Uterus (tissue), 4 donors: ENCODE data around the gene ARL3. TPM values are rescaled to one million over a fixed set of nuclear protein-coding genes. Genes with fewer than 3 reads are reported as not detected.

ENCODE experiments used
- DNase-seq, 2 donors: peaks; one replicate each; pipeline ENCODE4 v3.0.0-alpha.2; 2019 to 2020
- H3K27ac ChIP-seq, 2 donors: fragments of 200-600 bp; sonication (generic); 1 replicate in 1 of 2; 2 replicates in 1 of 2; pipeline ENCODE4 v1.5.1; 2016 to 2018
- H3K27me3 ChIP-seq, 2 donors: fragments of 200-600 bp; sonication (generic); one replicate each; pipeline ENCODE4 v1.5.1; 2018 to 2019; ENCODE audit warnings: control low read depth in 1 of 2
- H3K36me3 ChIP-seq, 2 donors: fragments of 200-600 bp; sonication (generic); one replicate each; pipeline ENCODE4 v1.5.1; 2019; ENCODE audit warnings: control low read depth in 1 of 2
- H3K4me1 ChIP-seq, 2 donors: fragments of 200-600 bp; sonication (generic); one replicate each; pipeline ENCODE4 v1.5.1; 2018 to 2019; ENCODE audit warnings: control low read depth in 1 of 2
- H3K4me3 ChIP-seq, 2 donors: fragments of 200-600 bp; sonication (generic); 1 replicate in 1 of 2; 2 replicates in 1 of 2; pipeline ENCODE4 v1.5.1; 2018 to 2019; ENCODE audit warnings: mild to moderate bottlenecking in 1 of 2
- H3K9me3 ChIP-seq, 2 donors: fragments of 200-600 bp; sonication (generic); one replicate each; pipeline ENCODE4 v1.5.1; 2019; ENCODE audit warnings: control low read depth in 1 of 2
- POLR2A ChIP-seq, 2 donors: fragments of 450-650 bp; IDR thresholded peaks; one replicate each; pipeline ENCODE4 v1.6.1; 2016; ENCODE audit warnings: antibody characterized with exemption in 2 of 2, mild to moderate bottlenecking in 1 of 2, moderate library complexity in 1 of 2
- intact Hi-C: fragments of 100-400 bp; cut with DNase I; formaldehyde crosslinking; loops from one replicate; pipeline ENCODE4 v1.15.1; 2023; ENCODE audit warnings: low total_unique reads
- total RNA-seq, 4 donors: library from RNA; depleted of rRNA in 3 of 4; stranded (reverse); fragments of >200 nt in 3 of 4; gene quantifications; one replicate each; pipeline versions ENCODE4 v1.1.0 to v1.2.4, GENCODE V29; 2014 to 2023
- TF ChIP-seq, protein P1 (sequence below), 4 experiments: fragments of 200-600 bp in 2 of 4; fragments of 450-650 bp in 2 of 4; sonication (generic) in 2 of 4; IDR thresholded peaks; one replicate each; pipeline ENCODE4 v1.5.1; 2016 to 2019; ENCODE audit warnings: antibody characterized with exemption in 4 of 4, mild to moderate bottlenecking in 2 of 4, moderate library complexity in 1 of 4
- donor health status: DM: yes; HTN: yes; CAD: no.

ARL3 gene
- total RNA-seq, 4 donors from 2014 or later, result 7.1 to 19.9 (median 11.0) TPM

DNA sequence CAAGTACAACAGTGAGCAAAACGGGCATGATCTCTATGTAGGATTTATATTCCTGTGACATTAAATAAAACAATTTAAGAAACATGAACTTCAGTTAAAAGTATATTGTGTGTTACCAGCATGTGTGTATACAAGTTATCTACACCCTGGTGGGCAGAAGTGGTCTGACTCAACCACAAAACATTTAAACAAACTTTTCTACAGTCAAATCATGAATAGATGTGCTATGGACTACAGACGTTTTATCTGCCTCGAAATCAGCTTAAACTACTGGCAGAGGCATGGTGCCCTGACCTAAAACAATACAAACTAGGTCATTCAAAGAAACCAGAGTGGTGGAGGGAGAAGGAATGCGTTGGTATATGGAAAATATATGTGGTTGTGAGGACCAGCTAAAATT is 3.6 kb downstream of the ARL3 start:
- TF ChIP-seq POLR2A (IDR thresholded peaks at IDR 0.05), result no peak
- TF ChIP-seq, protein P1, sequence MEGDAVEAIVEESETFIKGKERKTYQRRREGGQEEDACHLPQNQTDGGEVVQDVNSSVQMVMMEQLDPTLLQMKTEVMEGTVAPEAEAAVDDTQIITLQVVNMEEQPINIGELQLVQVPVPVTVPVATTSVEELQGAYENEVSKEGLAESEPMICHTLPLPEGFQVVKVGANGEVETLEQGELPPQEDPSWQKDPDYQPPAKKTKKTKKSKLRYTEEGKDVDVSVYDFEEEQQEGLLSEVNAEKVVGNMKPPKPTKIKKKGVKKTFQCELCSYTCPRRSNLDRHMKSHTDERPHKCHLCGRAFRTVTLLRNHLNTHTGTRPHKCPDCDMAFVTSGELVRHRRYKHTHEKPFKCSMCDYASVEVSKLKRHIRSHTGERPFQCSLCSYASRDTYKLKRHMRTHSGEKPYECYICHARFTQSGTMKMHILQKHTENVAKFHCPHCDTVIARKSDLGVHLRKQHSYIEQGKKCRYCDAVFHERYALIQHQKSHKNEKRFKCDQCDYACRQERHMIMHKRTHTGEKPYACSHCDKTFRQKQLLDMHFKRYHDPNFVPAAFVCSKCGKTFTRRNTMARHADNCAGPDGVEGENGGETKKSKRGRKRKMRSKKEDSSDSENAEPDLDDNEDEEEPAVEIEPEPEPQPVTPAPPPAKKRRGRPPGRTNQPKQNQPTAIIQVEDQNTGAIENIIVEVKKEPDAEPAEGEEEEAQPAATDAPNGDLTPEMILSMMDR (IDR thresholded peaks at IDR 0.05), result no peak
- no peaks in the 10 kb centered on the region for H3K36me3 ChIP-seq
- H3K9me3 ChIP-seq, result no peaks in the 10 kb centered on the region
- H3K4me3 ChIP-seq, result no peak overlapping the region
- DNase-seq, result no peak
- intact Hi-C loops, result no loop called here
- H3K4me1 ChIP-seq, result peaks cover 0 to 6% of the 10 kb centered on the region in 2 donors
- no peaks in the 10 kb centered on the region for H3K27me3 ChIP-seq
- H3K27ac ChIP-seq, result no peak overlapping the region

DNA sequence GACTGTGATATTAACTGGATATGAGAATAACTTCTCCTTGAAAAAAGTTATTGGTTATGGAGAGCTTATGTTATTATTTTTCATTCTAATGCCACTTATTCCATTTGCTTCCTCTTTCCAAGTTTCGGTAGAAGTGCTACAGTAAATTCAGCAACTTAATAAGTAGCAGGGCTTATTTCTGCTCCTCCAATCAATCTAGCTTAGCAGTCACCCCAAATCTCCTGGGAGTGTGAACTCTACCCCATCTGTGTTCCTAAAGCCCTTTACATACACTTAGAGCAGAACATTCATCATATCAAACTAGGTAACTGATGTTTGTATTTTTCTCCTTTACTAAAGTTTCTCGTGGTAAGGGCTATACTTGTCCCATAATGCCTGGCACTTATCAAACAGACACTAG is 8.7 kb downstream of the ARL3 start:
- no peaks in the 10 kb centered on the region for H3K9me3 ChIP-seq
- no peaks in the 10 kb centered on the region for H3K4me1 ChIP-seq
- TF ChIP-seq, protein P1 (IDR thresholded peaks at IDR 0.05), result no peak
- no peaks in the 10 kb centered on the region for H3K27me3 ChIP-seq
- H3K4me3 ChIP-seq, result no peak overlapping the region
- no peak overlapping the region for H3K27ac ChIP-seq
- intact Hi-C loops, result no loop called here
- H3K36me3 ChIP-seq, result no peaks in the 10 kb centered on the region
- DNase-seq, result no peak

DNA sequence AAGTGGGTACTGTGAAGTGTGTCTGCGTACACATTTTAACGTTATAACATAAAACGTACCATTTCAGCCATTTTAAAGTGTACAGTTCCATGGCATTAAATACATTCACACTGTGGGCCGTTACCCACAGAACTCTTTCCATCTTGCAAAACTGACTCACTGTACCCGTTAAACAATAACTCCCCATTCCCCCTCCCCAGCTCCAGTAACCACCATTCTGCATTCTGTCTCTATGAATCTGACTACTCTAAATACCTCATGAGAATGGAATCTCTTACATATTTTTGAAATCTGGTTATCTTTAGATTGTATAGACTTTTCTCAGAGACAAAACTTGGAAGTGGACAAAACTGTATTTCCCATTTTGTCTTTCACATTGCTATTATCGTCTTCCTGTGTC is 9.3 kb downstream of the ARL3 start:
- H3K36me3 ChIP-seq, result no peaks in the 10 kb centered on the region
- TF ChIP-seq POLR2A (IDR thresholded peaks at IDR 0.05), result no peak
- TF ChIP-seq, protein P1 (IDR thresholded peaks at IDR 0.05), result no peak
- no peaks in the 10 kb centered on the region for H3K4me1 ChIP-seq
- no peaks in the 10 kb centered on the region for H3K27me3 ChIP-seq
- H3K9me3 ChIP-seq, result no peaks in the 10 kb centered on the region
- intact Hi-C loops, result no loop called here
- no peak for DNase-seq
- H3K4me3 ChIP-seq, result no peak overlapping the region
- no peak overlapping the region for H3K27ac ChIP-seq

DNA sequence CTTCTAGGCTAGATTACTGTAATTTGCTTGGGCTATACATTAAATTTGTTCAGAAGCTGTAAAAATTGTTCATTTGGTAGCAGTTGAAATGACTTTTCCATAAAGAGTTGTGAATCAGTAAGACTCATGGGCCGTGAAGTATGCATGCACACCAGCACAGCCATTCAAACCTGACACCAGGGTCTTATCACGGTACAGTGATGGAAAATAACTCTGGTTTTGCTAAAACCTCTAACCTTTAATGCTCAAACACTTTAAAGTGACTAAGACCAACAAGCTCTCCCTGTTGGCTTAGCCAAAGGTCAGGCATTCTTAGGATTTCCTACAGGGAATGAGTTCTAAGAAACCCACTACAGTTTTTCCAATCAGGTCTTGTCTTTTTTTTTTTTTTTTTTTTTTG is 11.5 kb downstream of the ARL3 start:
- Histone ChIP-seq H3K27me3 (no peaks in the 10 kb centered on the region), H3K36me3 (no peaks in the 10 kb centered on the region), H3K9me3 (no peaks in the 10 kb centered on the region), H3K4me1 (no peaks in the 10 kb centered on the region), H3K4me3 (no peak overlapping the region), H3K27ac (no peak overlapping the region)
- no peak for TF ChIP-seq POLR2A (IDR thresholded peaks at IDR 0.05)
- TF ChIP-seq, protein P1 (IDR thresholded peaks at IDR 0.05), result no peak
- no peak for DNase-seq
- intact Hi-C loops, result no loop called here

DNA sequence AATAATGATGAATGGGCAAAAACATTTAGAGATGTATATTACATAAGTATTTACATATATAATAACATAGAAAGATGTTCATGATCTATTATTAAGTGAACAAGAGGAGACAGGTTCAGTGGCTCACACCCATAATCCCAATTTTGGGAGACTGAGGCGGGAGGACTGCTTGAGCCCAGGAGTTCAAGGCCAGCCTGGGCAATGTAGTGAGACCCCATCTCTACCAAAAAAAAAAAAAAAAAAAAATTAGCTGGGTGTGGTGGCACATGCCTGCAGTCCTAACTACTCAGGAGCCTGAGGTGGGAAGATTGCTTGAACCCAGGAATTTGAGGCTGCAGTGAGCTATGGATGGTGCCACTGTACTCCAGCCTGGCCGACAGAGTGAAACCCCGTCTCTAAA is 12.4 kb downstream of the ARL3 start:
- TF ChIP-seq, protein P1 (IDR thresholded peaks at IDR 0.05), result no peak
- TF ChIP-seq POLR2A (IDR thresholded peaks at IDR 0.05), result no peak
- Histone ChIP-seq H3K9me3 (no peaks in the 10 kb centered on the region), H3K4me3 (no peak overlapping the region), H3K27me3 (no peaks in the 10 kb centered on the region), H3K27ac (no peak overlapping the region), H3K4me1 (no peaks in the 10 kb centered on the region), H3K36me3 (no peaks in the 10 kb centered on the region)
- DNase-seq, result no peak
- intact Hi-C loops, result no loop called here
